GM19463 (cell line): ENCODE data around the gene NINJ2.
"Not testable (repeated sequence)": the region's sequence is repeated elsewhere in the genome, so short reads cannot be mapped to it uniquely, and the experiment has no call there.

ENCODE experiments used
- ATAC-seq: cut with Tn5 transposase; IDR thresholded peaks from one replicate; pipeline ENCODE4 v1.9.1; 2021; ENCODE audit warnings: mild to moderate bottlenecking, moderate library complexity; ENCODE audit not compliant: unreplicated experiment

Gene NINJ2

GRCh38 chr12:588024-588322, 75.3 kb downstream of the NINJ2 start:
- no peak for ATAC-seq

GRCh38 chr12:587132-588023, 75.9 kb downstream of the NINJ2 start:
- ATAC-seq, result no peak

DNA sequence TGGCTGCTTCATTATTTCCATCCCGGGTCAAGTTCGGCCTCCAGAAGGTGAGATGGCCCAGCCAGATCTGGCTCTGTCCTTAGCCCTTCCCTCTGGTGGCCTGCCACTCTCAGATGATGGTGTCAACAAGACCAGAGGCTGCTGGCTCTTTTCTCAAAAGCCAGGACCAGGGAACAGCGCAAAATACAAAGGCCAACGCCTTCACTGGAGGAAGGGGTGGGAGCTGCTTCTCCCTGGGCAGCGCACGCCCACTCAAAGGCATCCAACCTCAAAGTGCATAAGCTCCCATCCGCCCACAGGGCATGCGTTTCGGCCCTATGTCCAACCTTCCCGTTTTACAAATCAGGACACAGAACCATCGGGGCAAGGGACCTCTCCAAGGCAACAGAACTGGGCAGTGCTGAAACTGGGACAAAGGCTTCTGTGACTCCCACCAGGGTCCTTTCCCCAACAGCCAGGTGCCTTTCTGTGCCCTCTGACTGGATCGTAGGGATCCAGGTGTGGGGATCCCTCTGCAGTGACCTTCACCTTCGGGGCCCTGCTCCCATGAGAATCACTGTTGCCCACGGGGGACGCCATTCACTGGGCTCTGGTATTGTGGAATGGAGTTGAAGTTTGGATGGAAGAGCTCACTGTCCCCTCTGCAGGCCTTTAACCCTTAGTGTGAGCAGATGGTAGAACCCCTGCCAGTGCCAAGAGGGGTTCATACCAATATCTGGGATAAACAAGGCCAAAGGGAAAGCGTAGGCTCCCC, 76.8 kb downstream of the NINJ2 start:
- ATAC-seq, result no peak

DNA sequence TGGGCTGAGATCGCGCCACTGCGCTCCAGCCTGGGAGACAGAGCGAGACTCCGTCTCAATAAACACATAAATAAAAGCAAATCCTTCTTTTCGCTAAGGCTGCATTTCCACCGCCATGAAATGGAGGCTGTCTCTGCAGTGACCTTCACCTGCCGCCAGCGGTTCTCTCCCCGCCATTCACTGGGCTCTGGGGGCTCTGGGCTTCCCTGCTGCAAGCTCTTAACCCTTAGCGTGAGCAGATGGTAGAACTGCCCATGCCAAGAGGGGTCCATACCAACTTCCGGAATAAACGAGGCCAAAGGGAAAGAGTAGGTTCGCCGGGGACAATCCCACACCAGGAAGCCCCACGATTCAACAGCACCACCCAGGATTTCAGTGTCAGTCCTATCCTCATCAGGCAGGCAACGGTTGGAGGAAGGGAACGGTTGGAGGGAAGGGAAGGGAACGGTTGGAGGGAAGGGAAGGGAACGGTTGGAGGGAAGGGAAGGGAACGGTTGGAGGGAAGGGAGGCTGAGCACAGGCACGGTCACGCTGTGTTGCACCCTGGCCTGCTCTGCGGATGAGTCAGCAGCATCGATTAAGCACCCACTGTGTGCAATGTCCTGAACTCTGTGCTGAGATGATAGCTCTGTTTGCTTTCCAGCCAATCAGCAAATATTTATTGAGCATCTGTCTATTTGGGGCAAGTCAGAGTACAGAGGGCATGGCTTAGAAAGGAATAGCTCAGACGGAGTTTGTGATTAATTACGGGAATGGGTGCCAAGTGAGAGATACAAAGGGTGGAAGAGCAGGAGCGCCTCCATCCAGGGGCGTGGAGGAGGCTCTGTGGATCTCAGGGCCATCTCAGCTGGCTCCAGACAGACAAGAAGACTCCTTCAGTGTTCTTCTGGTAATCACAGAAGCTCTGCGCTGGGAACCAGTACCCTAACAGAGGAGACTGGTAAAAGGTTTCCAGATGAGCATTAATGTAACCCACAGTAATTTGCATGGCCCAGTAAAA, 77.9 kb downstream of the NINJ2 start:
- ATAC-seq, result no peak

GRCh38 chr12:583251-583869, 79.9 kb downstream of the NINJ2 start:
- no peak for ATAC-seq

GRCh38 chr12:581746-582145, 81.5 kb downstream of the NINJ2 start:
- no peak for ATAC-seq

DNA sequence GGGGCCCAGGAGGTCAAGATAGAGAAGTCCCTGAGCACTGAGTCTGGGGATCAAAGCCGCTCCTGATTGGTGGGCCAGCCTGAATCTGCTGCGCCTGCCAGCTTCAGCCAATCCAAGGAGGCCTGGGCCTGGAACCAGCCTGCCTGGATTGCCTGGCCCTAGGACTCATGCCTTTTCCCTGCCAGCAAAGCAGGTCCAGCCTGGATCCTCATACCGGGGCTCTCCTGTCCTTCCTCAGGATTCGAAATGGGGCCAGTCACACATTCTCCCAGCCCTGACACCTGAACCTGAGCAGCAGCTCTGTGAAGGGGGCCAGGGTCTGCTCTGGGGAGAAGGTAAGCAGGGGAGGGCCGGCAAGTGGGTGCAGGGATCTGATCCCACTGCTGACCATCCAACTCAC, 81.9 kb downstream of the NINJ2 start:
- ATAC-seq, result no peak

DNA sequence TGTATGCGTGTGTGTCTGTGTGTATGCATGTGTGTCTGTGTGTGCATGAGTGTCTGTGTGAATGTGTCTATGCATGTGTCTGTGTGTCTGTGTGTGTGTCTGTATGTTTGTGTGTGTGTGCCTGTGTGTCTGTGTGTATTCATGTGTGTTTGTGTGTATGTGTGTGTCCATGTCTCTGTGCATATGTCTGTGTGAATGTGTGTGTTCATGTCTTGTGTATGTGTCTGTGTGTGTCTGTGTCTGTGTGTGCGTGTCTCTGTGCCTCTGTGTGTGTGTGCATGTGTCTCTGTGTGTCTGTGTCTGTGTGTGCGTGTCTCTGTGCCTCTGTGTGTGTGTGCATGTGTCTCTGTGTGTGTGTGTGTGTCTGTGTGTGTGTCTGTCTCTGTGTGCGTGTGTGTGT, 82.4 kb downstream of the NINJ2 start:
- ATAC-seq, result no peak

DNA sequence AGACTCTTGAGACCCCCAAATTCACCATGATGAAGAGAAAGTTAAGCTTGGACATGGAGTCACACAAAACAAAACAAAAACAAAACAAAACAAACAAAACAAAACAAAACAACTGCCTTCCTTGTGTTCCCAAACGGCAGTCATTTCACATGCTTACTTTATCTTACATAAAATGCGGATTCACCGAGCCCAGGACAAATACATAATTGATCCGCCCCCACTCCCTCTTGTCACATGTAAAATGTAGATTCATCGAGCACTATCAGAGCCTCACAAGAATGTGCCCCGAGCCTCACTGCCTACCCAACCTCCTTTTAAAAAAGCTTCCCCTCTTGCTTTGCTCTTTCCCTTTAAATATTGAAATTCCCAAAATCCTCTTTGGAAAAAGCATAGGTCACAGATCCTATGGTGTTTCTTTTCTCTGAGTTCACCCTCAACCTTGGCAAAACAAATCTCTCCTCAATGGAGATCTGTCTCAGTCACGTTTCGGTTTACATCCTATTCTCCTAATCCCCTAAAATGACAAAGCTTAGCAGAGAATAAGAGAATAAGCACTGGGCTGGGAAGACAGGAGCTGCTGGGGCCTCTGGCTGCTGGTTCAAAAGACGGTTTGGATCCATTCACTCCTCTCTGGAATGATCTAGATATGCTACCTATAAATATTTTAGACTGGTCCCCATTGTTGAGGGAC, 83.7 kb downstream of the NINJ2 start:
- ATAC-seq, result no peak

DNA sequence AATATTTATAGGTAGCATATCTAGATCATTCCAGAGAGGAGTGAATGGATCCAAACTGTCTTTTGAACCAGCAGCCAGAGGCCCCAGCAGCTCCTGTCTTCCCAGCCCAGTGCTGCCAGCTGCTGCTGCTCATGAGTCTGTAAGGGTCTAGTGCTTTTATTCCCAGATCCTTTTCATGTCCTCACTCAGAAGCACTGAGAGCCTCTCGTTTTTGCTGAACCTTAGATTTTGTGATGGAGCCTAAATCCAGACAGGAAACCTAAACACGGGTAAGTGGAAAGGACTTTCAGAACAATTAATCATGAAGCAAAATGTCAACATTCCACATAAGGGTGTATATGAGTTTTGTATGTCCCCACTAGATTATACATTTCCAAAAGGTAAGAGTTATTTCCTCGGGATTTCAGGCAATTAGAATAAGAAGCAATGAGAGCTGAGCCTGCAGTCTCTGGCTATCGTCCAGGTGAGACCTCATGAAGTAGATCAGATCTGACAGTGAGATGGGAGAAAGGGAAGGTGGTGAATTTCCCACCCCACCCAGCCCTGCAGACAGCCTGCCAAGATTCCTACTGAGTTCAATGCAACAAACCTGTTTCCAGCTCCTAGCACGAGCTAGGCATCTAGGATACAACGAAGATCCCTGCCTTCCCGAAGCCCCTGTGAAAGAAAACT, 84.4 kb downstream of the NINJ2 start:
- no peak for ATAC-seq

DNA sequence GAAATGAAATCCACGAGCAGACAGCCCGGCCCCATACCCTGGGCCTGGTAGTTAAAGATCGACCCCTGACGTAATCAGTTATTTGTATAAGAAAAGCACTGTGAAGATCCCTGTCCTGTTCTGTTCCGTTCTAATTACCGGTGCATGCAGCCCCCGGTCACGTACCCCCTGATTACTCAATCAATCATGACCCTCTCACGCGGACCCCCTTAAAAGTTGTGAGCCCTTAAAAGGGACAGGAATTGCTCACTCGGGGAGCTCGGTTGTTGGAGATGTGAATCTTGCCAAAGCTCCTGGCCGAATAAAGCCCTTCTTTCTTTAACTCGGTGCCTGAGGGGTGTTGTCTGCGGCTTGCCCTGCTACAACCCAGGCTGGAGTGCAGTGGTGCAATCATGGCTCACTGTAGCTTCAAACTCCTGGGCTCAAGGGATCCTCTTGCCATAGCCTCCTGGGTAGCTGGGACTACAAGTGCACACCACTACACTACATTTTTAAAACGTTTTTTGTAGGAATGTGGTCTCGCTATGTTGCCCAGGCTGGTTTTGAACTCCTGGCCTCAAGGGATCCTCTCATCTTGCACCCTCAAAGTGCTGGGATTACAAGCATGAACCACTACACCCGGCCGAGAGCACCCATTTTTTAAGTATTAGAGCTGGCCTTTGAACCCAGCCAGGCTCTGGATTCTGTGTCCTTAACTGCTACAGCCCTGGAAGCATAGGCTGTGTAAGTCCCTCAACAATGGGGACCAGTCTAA, 85.1 kb downstream of the NINJ2 start:
- ATAC-seq, result not testable (repeated sequence)

DNA sequence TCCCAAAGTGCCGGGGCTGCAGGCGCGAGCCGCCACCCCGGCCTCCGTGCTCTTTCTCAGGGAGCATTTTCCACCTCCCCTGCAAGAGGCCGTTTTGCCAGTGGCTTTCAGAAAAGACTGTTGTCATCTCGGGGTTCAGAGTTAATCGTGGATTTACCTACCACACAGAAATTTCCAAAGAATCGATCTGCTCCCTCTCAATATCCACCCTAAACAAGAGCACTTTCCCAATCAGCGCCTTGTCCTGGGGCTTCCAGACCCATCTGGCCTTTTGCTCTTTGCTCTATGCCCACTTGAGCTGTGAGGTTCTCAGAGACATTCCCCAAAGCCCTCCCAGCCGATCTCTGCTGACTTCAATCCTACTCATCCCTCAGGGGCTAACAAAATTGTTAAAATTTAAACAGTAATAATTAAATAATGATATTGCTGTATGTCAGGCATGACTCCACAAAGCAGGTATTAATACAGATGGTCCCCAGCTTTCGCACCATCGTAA, 86.6 kb downstream of the NINJ2 start:
- ATAC-seq, result no peak

GRCh38 chr12:575948-576614, 87.2 kb downstream of the NINJ2 start:
- ATAC-seq, result no peak

DNA sequence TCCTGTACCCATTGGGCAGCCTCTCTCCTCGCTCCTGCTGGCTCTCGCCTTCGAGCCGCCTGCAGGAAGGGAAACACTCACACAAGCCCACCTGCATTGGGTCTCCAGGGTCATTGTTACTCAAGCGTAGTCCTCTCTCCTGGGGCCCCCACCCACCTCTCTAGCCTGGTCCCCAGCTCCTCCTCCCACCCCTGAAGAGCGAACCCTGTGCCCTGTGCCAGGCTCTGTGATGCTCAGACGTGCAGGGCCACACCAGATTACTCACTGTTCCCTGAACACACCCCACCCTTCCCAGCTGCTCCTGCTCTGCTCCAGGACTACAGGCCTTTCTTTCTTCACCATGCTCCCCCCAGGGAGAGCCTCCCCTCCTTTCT, 88.1 kb downstream of the NINJ2 start:
- ATAC-seq, result no peak

- no peak for ATAC-seq
Observed at GRCh38 chr12:574475-575128, 88.6 kb downstream of the NINJ2 start.

DNA sequence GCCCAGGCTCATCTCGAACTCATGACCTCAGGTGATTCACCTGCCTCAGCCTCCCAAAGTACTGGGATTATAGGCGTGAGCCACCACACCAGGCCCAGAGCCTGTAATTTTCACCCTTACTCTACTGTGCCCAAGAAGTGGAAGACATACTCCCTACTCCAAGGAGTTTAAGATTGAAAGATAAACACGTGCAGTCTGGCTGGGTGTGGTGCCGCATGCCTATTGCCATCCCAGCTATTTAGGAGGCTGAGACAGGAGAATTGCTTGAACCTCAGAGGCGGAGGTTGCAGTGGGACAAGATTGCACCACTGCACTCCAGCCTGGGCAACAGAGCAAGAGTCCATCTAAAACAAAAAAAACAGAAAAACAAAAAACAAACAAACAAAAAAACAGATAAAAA, 90.0 kb downstream of the NINJ2 start:
- ATAC-seq, result no peak

- no peak for ATAC-seq
Observed at GRCh38 chr12:572532-572899, 90.7 kb downstream of the NINJ2 start.
